Endodermal cell (in vitro differentiated cells): Measurements from ENCODE around the gene SP3. TPM values are rescaled to one million over a fixed set of nuclear protein-coding genes. Genes with fewer than 3 reads are reported as not detected.

ENCODE experiments used
- DNase-seq: peaks from one replicate; pipeline ENCODE4 v3.0.0-alpha.2; 2017
- H3K27ac ChIP-seq: 2 replicates; pipeline ENCODE4 v1.5.1; 2013; ENCODE audit warnings: mild to moderate bottlenecking, low read depth, low read length, moderate library complexity
- H3K27me3 ChIP-seq: 2 replicates; pipeline ENCODE4 v1.6.1; 2013; ENCODE audit warnings: mild to moderate bottlenecking, low read length, moderate library complexity; ENCODE audit not compliant: insufficient read depth, control insufficient read depth, poor library complexity, severe bottlenecking
- H3K36me3 ChIP-seq: 2 replicates; pipeline ENCODE4 v1.7.0; 2013; ENCODE audit warnings: mild to moderate bottlenecking, low read length, moderate library complexity; ENCODE audit not compliant: control insufficient read depth, insufficient read depth
- H3K4me1 ChIP-seq: one replicate; pipeline ENCODE4 v1.7.0; 2013; ENCODE audit warnings: low read length; ENCODE audit not compliant: control insufficient read depth, insufficient read depth
- H3K4me3 ChIP-seq: 2 replicates; pipeline ENCODE4 v1.5.1; 2013; ENCODE audit warnings: mild to moderate bottlenecking, low read length, moderate library complexity
- H3K9ac ChIP-seq: 2 replicates; pipeline ENCODE4 v1.6.1; 2013; ENCODE audit warnings: mild to moderate bottlenecking, low read length, moderate library complexity; ENCODE audit not compliant: poor library complexity, severe bottlenecking; ENCODE audit errors: extremely low read depth
- H3K9me3 ChIP-seq: 2 replicates; pipeline ENCODE4 v1.6.1; 2013; ENCODE audit warnings: mild to moderate bottlenecking, low read length, moderate library complexity; ENCODE audit not compliant: control insufficient read depth
- H3K27ac Mint-ChIP-seq: 2 replicates; pipeline ENCODE4 v1.8.0; 2020; ENCODE audit warnings: mixed read lengths
- H3K27me3 Mint-ChIP-seq: 2 replicates; pipeline ENCODE4 v1.8.0; 2021; ENCODE audit warnings: mild to moderate bottlenecking, mixed read lengths; ENCODE audit not compliant: insufficient read depth
- H3K36me3 Mint-ChIP-seq: 2 replicates; pipeline ENCODE4 v1.8.0; 2020; ENCODE audit warnings: low read depth, mixed read lengths
- H3K4me1 Mint-ChIP-seq: 2 replicates; pipeline ENCODE4 v1.8.0; 2020; ENCODE audit warnings: mixed read lengths
- H3K4me3 Mint-ChIP-seq: 2 replicates; pipeline ENCODE4 v1.8.0; 2020; ENCODE audit warnings: mild to moderate bottlenecking, moderate library complexity, mixed read lengths
- H3K9me3 Mint-ChIP-seq: 2 replicates; pipeline ENCODE4 v1.8.0; 2020; ENCODE audit warnings: mild to moderate bottlenecking, mixed read lengths
- CTCF ChIP-seq: fragments of 200-600 bp; sonication (generic); conservative IDR thresholded peaks from 2 replicates; pipeline ENCODE4 v1.5.0; 2021; ENCODE audit warnings: antibody characterized with exemption, mild to moderate bottlenecking
- WGBS, 2 experiments: methylation state at CpG; one replicate each; pipeline versions ENCODE4 v1.1.5 to v1.1.7; 2013; ENCODE audit warnings: missing lambda C conversion rate in 2 of 2, mixed read lengths in 1 of 2; ENCODE audit not compliant: insufficient coverage in 1 of 2, insufficient read length in 1 of 2; 5-methylcytosine and 5-hydroxymethylcytosine counted together
- total RNA-seq, 2 donors: library from RNA; stranded (reverse); fragmentation: NEBNext Ultra II Directional in 1 of 2; extraction: Animal tissue kit (Norgen Biotek cat#: 25700) in 1 of 2; gene quantifications; 2 replicates in 1 of 2; 3 replicates in 1 of 2; pipeline ENCODE4 v1.2.1, GENCODE V29; 2021

Gene SP3
- total RNA-seq, 2 donors from 2014 or later = 80.2 to 83.7 TPM

GRCh38 chr2:173884025-173884802 lies 81.0 kb downstream of the SP3 start:
- H3K9ac ChIP-seq = no peak overlapping the region
- H3K36me3 ChIP-seq = no peaks in the 10 kb centered on the region
- Mint-ChIP-seq H3K4me3 (no peak overlapping the region), H3K27me3 (peaks cover 2% of the 10 kb centered on the region), H3K4me1 (no peaks in the 10 kb centered on the region), H3K36me3 (peaks cover 1% of the 10 kb centered on the region), H3K27ac (no peak overlapping the region), H3K9me3 (peaks cover 32% of the 10 kb centered on the region)
- DNase-seq = peak; percentile 81
- TF ChIP-seq CTCF = peak; percentile 86
- 71 to 87% methylated on average over 1 to 2 of the region's 2 CpGs for WGBS, 2 experiments
- H3K27ac ChIP-seq = no peak overlapping the region
- H3K27me3 ChIP-seq = no peaks in the 10 kb centered on the region
- H3K9me3 ChIP-seq = peaks cover 18% of the 10 kb centered on the region
- no peak overlapping the region for H3K4me3 ChIP-seq
- H3K4me1 ChIP-seq = no peaks in the 10 kb centered on the region

- no peaks in the 10 kb centered on the region for H3K4me1 Mint-ChIP-seq
- no peak overlapping the region for H3K27ac Mint-ChIP-seq
- no peaks in the 10 kb centered on the region for H3K27me3 ChIP-seq
- peaks cover 15% of the 10 kb centered on the region for H3K9me3 ChIP-seq
- no peak overlapping the region for H3K4me3 ChIP-seq
- whole genome bisulfite sequencing, 2 experiments = 71 to 98% methylated on average over 1 to 3 of the region's 3 CpGs
- H3K4me3 Mint-ChIP-seq = no peak overlapping the region
- DNase-seq = no peak
- peaks cover 2% of the 10 kb centered on the region for H3K27me3 Mint-ChIP-seq
- H3K27ac ChIP-seq = no peak overlapping the region
- no peaks in the 10 kb centered on the region for H3K4me1 ChIP-seq
- no peak for TF ChIP-seq CTCF
- H3K36me3 ChIP-seq = no peaks in the 10 kb centered on the region
- peaks cover 18% of the 10 kb centered on the region for H3K9me3 Mint-ChIP-seq
- H3K9ac ChIP-seq = no peak overlapping the region
- H3K36me3 Mint-ChIP-seq = peaks cover 1% of the 10 kb centered on the region
Observed at GRCh38 chr2:173881886-173882285, 83.3 kb downstream of the SP3 start.

- Histone ChIP-seq H3K27me3 (no peaks in the 10 kb centered on the region), H3K9ac (no peak overlapping the region), H3K9me3 (peaks cover 11% of the 10 kb centered on the region), H3K4me3 (no peak overlapping the region), H3K27ac (no peak overlapping the region), H3K36me3 (no peaks in the 10 kb centered on the region), H3K4me1 (no peaks in the 10 kb centered on the region)
- Mint-ChIP-seq H3K4me1 (no peaks in the 10 kb centered on the region), H3K36me3 (peaks cover 1% of the 10 kb centered on the region), H3K9me3 (peaks cover 15% of the 10 kb centered on the region), H3K27me3 (peaks cover 2% of the 10 kb centered on the region), H3K27ac (no peak overlapping the region), H3K4me3 (no peak overlapping the region)
- no peak for TF ChIP-seq CTCF
- DNase-seq = no peak
- 91 to 94% methylated on average over 3 to 4 of the region's 4 CpGs for WGBS, 2 experiments
Observed at GRCh38 chr2:173881461-173881860, 83.7 kb downstream of the SP3 start.
